MM.1S (cell line): ENCODE data around the gene DEPP1.

Experiments
- EZH2 ChIP-seq: fragments of 300-600 bp; sonication (generic); optimal IDR thresholded peaks from 2 replicates; pipeline ENCODE3; 2017; ENCODE audit warnings: low read depth, mild to moderate bottlenecking, antibody characterized with exemption, low read length, mixed read lengths
- EZH2phosphoT487 ChIP-seq: fragments of 300-600 bp; sonication (generic); IDR thresholded peaks from 2 replicates; pipeline ENCODE4 v1.6.1; 2018; ENCODE audit warnings: antibody characterized with exemption, low read length
- TF ChIP-seq, protein P1 (sequence below): fragments of 300-600 bp; sonication (generic); IDR thresholded peaks from 2 replicates; pipeline ENCODE4 v1.5.1; 2016; ENCODE audit warnings: antibody characterized with exemption, low read length, mixed read lengths

DNA sequence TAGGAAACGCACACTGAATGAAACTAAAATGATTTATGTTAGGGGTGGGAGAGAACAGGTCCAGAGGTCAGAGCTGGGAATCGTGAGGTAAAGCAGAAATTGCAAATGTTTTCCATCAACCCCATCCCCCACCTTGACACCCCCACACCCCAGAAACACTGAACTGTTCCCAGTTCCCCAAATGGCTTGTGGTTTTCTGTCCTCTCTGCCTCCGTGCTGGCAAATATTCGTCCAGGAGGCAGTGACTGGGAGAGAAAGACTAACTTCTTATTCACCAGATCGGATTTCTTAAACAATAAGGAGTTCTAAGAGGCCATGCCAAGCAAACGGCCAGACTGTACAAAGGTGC lies 19.7 kb downstream of the DEPP1 start:
- TF ChIP-seq, protein P1, sequence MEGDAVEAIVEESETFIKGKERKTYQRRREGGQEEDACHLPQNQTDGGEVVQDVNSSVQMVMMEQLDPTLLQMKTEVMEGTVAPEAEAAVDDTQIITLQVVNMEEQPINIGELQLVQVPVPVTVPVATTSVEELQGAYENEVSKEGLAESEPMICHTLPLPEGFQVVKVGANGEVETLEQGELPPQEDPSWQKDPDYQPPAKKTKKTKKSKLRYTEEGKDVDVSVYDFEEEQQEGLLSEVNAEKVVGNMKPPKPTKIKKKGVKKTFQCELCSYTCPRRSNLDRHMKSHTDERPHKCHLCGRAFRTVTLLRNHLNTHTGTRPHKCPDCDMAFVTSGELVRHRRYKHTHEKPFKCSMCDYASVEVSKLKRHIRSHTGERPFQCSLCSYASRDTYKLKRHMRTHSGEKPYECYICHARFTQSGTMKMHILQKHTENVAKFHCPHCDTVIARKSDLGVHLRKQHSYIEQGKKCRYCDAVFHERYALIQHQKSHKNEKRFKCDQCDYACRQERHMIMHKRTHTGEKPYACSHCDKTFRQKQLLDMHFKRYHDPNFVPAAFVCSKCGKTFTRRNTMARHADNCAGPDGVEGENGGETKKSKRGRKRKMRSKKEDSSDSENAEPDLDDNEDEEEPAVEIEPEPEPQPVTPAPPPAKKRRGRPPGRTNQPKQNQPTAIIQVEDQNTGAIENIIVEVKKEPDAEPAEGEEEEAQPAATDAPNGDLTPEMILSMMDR, result no peak
- TF ChIP-seq EZH2phosphoT487, result no peak
- TF ChIP-seq EZH2, result no peak
